ENCODE results near the gene WWOX.

DNA sequence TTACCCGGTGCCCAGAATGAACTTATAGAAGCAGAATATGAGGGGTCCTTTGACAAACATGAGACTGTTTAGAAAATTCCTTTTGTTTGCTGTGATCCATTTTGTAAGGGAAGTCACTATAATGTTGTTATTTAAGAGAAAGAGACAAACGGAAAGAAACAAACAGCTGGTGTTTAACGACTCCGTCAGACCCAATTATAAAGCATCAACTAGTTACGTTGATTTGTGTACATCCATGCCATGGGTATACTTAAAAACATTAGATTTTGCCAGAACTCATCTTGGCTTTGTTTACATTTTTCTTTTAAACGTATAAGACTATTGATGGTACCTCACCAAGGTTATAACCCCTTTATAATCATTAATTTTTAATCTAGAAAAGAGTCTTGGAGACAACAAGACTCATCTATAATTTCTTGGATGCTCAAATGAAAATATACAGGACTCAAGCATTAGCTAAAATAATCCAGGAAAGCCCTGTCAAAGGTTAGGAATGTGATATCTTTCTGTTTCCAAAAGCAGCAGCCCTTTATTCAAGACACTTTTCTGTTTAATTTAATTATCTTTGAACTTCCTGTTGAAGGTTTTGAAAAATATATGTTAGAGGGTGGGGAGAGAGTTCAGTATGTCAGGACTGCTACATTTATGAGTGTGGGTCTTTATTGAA lies 331.7 kb downstream of the WWOX start:
- TF ChIP-seq POLR2A (IDR thresholded peaks at IDR 0.05; ENCODE audit: low read length) (no peak), GATA1 (IDR thresholded peaks at IDR 0.05; ENCODE audit: low read depth, low read length) (no peak)
